Breast epithelium (tissue), 4 donors: ENCODE results near the gene GPR155. TPM values are rescaled to one million over a fixed set of nuclear protein-coding genes. Genes with fewer than 3 reads are reported as not detected.
A peak's percentile ranks its signal among the peaks of the same experiment; 100 is the strongest.
"Not testable (repeated sequence)": the region's sequence is repeated elsewhere in the genome, so short reads cannot be mapped to it uniquely, and the experiment has no call there.

Experiments used
- DNase-seq, 2 donors: peaks; one replicate each; pipeline ENCODE4 v3.0.0-alpha.2; 2019; ENCODE audit warnings: low spot score in 2 of 2
- H3K27ac ChIP-seq, 2 donors: fragments of 200-600 bp; sonication (generic) in 1 of 2; one replicate each; pipeline ENCODE4 v1.5.1; 2016 to 2019; ENCODE audit warnings: mild to moderate bottlenecking in 1 of 2
- H3K27me3 ChIP-seq, 2 donors: fragments of 200-600 bp; sonication (generic) in 1 of 2; one replicate each; pipeline versions ENCODE4 v1.5.1 to v1.6.0; 2017 to 2019; ENCODE audit warnings: control low read depth in 1 of 2, mild to moderate bottlenecking in 1 of 2
- H3K36me3 ChIP-seq: fragments of 200-600 bp; one replicate; pipeline ENCODE4 v1.5.1; 2019
- H3K4me1 ChIP-seq, 2 donors: fragments of 200-600 bp; sonication (generic); one replicate each; pipeline ENCODE4 v1.5.1; 2016 to 2019; ENCODE audit warnings: control low read depth in 1 of 2
- H3K4me3 ChIP-seq, 3 donors: fragments of 200-600 bp; sonication (generic); 1 replicate in 2 of 3; 2 replicates in 1 of 3; pipeline ENCODE4 v1.5.1; 2016 to 2019; ENCODE audit warnings: mild to moderate bottlenecking in 3 of 3, moderate library complexity in 2 of 3
- H3K9me3 ChIP-seq, 2 donors: fragments of 200-600 bp; sonication (generic) in 1 of 2; one replicate each; pipeline ENCODE4 v1.5.1; 2016 to 2019; ENCODE audit warnings: control low read depth in 1 of 2
- CTCF ChIP-seq, 3 donors: fragments of 450-650 bp; IDR thresholded peaks; one replicate each; pipeline ENCODE4 v1.5.1; 2016 to 2017; ENCODE audit warnings: antibody characterized with exemption in 3 of 3, mild to moderate bottlenecking in 3 of 3, moderate library complexity in 3 of 3
- POLR2A ChIP-seq: fragments of 450-650 bp; IDR thresholded peaks from one replicate; pipeline ENCODE4 v1.6.1; 2016; ENCODE audit warnings: antibody characterized with exemption, mild to moderate bottlenecking, moderate library complexity
- POLR2AphosphoS5 ChIP-seq, 3 donors: sonication (generic); formaldehyde crosslinking; IDR thresholded peaks; one replicate each; pipeline ENCODE4 v1.6.1; 2017; ENCODE audit warnings: antibody characterized with exemption in 3 of 3
- intact Hi-C: fragments of 100-400 bp; cut with DNase I; formaldehyde crosslinking; loops from one replicate; pipeline ENCODE4 v1.15.1; 2023; ENCODE audit warnings: low total_unique reads
- total RNA-seq, 3 donors: library from RNA; depleted of rRNA; stranded (reverse); fragments of >200 nt; gene quantifications; one replicate each; pipeline ENCODE4 v1.1.0, GENCODE V29; 2016

Gene GPR155
- total RNA-seq, 3 donors from 2014 or later = 4.3 to 7.2 (median 5.0) TPM

- no peaks in the 10 kb centered on the region for H3K27me3 ChIP-seq
- intact Hi-C loops = no loop called here
- H3K4me3 ChIP-seq = peak overlapping the region; percentile 87 to 90 (median 87)
- no peaks in the 10 kb centered on the region for H3K9me3 ChIP-seq
- no peaks in the 10 kb centered on the region for H3K36me3 ChIP-seq
- H3K4me1 ChIP-seq = no peaks in the 10 kb centered on the region
- no peak for DNase-seq
- TF ChIP-seq POLR2AphosphoS5 (IDR thresholded peaks at IDR 0.05) (no peak), CTCF (IDR thresholded peaks at IDR 0.05) (no peak), POLR2A (no peak)
- H3K27ac ChIP-seq = peak overlapping the region in 1 of 2 donors; percentile 78
Observed at GRCh38 chr2:174487820-174488162, 962 bp upstream of the GPR155 start.

- peak; percentile 99 for DNase-seq
- no peaks in the 10 kb centered on the region for H3K4me1 ChIP-seq
- intact Hi-C loops = no loop called here
- peak overlapping the region; percentile 87 to 90 (median 87) for H3K4me3 ChIP-seq
- H3K27ac ChIP-seq = peak overlapping the region; percentile 77 to 78
- no peaks in the 10 kb centered on the region for H3K36me3 ChIP-seq
- TF ChIP-seq POLR2AphosphoS5 (IDR thresholded peaks at IDR 0.05) (peak; percentile 19 to 40 (median 33)), POLR2A (no peak), CTCF (IDR thresholded peaks at IDR 0.05) (no peak)
- no peaks in the 10 kb centered on the region for H3K9me3 ChIP-seq
- H3K27me3 ChIP-seq = no peaks in the 10 kb centered on the region
Observed at GRCh38 chr2:174487108-174487819, 435 bp upstream of the GPR155 start.

DNA sequence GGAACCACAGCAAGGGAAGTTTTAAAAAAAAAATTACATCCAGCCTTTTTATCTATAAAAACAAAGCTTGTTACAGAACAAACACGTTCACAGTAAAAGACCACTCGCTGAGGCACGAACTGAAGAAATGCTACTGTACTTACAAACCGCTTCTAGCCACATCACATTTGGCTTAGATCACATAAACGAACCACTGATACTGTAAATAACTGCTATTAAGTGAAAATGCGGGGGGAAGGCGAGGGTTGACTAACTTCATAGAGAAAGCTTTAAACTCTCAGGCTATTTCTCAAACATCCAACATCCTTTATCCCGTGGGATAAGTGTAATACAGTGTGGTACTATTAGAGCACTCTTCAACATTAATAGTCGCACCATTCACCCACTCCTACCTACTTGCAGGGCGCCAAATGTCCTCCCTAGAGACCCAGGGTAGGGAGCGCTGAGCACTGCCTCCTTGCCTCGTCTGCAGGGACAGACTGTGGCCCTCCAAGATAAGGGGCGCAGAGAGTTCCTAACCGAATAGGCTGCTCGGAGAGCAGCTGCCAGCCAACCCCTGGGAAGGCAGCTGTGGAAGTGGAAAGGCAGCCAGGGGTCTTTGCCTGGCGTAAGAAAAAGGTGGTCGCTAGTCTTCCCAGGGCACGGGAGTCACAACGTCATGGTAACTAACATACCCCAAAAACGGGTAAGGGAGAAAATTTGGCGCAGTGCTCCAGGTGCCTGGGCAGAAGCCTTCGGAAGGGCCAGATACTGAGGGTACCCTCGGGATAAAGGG, 854 bp downstream of the GPR155 start:
- no peaks in the 10 kb centered on the region for H3K27me3 ChIP-seq
- peak overlapping the region; percentile 87 to 90 (median 87) for H3K4me3 ChIP-seq
- H3K9me3 ChIP-seq = no peaks in the 10 kb centered on the region
- TF ChIP-seq POLR2AphosphoS5 (IDR thresholded peaks at IDR 0.05) (no peak), CTCF (IDR thresholded peaks at IDR 0.05) (no peak), POLR2A (no peak)
- H3K4me1 ChIP-seq = no peaks in the 10 kb centered on the region
- no peaks in the 10 kb centered on the region for H3K36me3 ChIP-seq
- H3K27ac ChIP-seq = peak overlapping the region; percentile 77 to 78
- intact Hi-C loops = no loop called here
- DNase-seq = no peak

- H3K4me1 ChIP-seq, intact Hi-C loops, H3K9me3 ChIP-seq, H3K36me3 ChIP-seq, DNase-seq, H3K27ac ChIP-seq, H3K27me3 ChIP-seq: not testable (repeated sequence)
- H3K4me3 ChIP-seq = peak overlapping the region in 1 of 3 donors; percentile 90
Observed at GRCh38 chr2:174485045-174485444, 1.8 kb downstream of the GPR155 start.

GRCh38 chr2:174484573-174484972, 2.3 kb downstream of the GPR155 start:
- Histone ChIP-seq H3K27ac (no peak overlapping the region), H3K4me3 (no peak overlapping the region), H3K4me1 (no peaks in the 10 kb centered on the region), H3K9me3 (no peaks in the 10 kb centered on the region), H3K27me3 (no peaks in the 10 kb centered on the region), H3K36me3 (no peaks in the 10 kb centered on the region)
- no peak for DNase-seq
- TF ChIP-seq POLR2A (no peak), CTCF (IDR thresholded peaks at IDR 0.05) (no peak), POLR2AphosphoS5 (IDR thresholded peaks at IDR 0.05) (no peak)
- intact Hi-C loops = no loop called here
